Uterus (tissue), 4 donors: ENCODE data around the gene CAND2. TPM values are rescaled to one million over a fixed set of nuclear protein-coding genes. Genes with fewer than 3 reads are reported as not detected.

Experiments
- DNase-seq, 2 donors: peaks; one replicate each; pipeline ENCODE4 v3.0.0-alpha.2; 2019 to 2020
- H3K27ac ChIP-seq, 2 donors: fragments of 200-600 bp; sonication (generic); 1 replicate in 1 of 2; 2 replicates in 1 of 2; pipeline ENCODE4 v1.5.1; 2016 to 2018
- H3K27me3 ChIP-seq, 2 donors: fragments of 200-600 bp; sonication (generic); one replicate each; pipeline ENCODE4 v1.5.1; 2018 to 2019; ENCODE audit warnings: control low read depth in 1 of 2
- H3K36me3 ChIP-seq, 2 donors: fragments of 200-600 bp; sonication (generic); one replicate each; pipeline ENCODE4 v1.5.1; 2019; ENCODE audit warnings: control low read depth in 1 of 2
- H3K4me1 ChIP-seq, 2 donors: fragments of 200-600 bp; sonication (generic); one replicate each; pipeline ENCODE4 v1.5.1; 2018 to 2019; ENCODE audit warnings: control low read depth in 1 of 2
- H3K4me3 ChIP-seq, 2 donors: fragments of 200-600 bp; sonication (generic); 1 replicate in 1 of 2; 2 replicates in 1 of 2; pipeline ENCODE4 v1.5.1; 2018 to 2019; ENCODE audit warnings: mild to moderate bottlenecking in 1 of 2
- H3K9me3 ChIP-seq, 2 donors: fragments of 200-600 bp; sonication (generic); one replicate each; pipeline ENCODE4 v1.5.1; 2019; ENCODE audit warnings: control low read depth in 1 of 2
- POLR2A ChIP-seq, 2 donors: fragments of 450-650 bp; IDR thresholded peaks; one replicate each; pipeline ENCODE4 v1.6.1; 2016; ENCODE audit warnings: antibody characterized with exemption in 2 of 2, mild to moderate bottlenecking in 1 of 2, moderate library complexity in 1 of 2
- intact Hi-C: fragments of 100-400 bp; cut with DNase I; formaldehyde crosslinking; loops from one replicate; pipeline ENCODE4 v1.15.1; 2023; ENCODE audit warnings: low total_unique reads
- total RNA-seq, 4 donors: library from RNA; depleted of rRNA in 3 of 4; stranded (reverse); fragments of >200 nt in 3 of 4; gene quantifications; one replicate each; pipeline versions ENCODE4 v1.1.0 to v1.2.4, GENCODE V29; 2014 to 2023
- TF ChIP-seq, protein P1 (sequence below), 4 experiments: fragments of 200-600 bp in 2 of 4; fragments of 450-650 bp in 2 of 4; sonication (generic) in 2 of 4; IDR thresholded peaks; one replicate each; pipeline ENCODE4 v1.5.1; 2016 to 2019; ENCODE audit warnings: antibody characterized with exemption in 4 of 4, mild to moderate bottlenecking in 2 of 4, moderate library complexity in 1 of 4
- donor health status: DM: yes; HTN: yes; CAD: no.

The CAND2 gene
- total RNA-seq, 4 donors from 2014 or later, result 6.8 to 42.0 (median 22.1) TPM

DNA sequence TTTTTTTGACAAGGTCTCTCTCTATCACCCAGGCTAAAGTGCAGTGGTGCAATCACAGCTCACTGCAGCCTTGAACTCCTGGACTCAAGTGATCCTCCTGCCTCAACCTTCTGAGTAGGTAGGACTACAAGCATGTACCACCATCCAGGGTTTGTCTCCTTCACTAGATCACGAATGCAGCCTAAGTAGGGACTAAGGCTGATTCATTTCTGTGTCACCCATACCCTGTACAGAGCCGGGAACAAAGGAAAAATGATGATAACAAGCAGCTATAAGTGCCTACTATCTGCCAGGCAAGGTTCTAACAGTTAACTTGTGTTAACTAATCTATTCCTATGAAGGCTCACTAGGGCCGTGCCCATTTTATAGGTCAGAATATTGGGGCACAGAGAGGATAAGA lies 44.4 kb upstream of the CAND2 start:
- no peak for DNase-seq
- H3K4me3 ChIP-seq, result no peak overlapping the region
- no peaks in the 10 kb centered on the region for H3K4me1 ChIP-seq
- H3K27me3 ChIP-seq, result no peaks in the 10 kb centered on the region
- intact Hi-C loops, result no loop called here
- H3K27ac ChIP-seq, result no peak overlapping the region
- H3K36me3 ChIP-seq, result no peaks in the 10 kb centered on the region
- no peak for TF ChIP-seq POLR2A (IDR thresholded peaks at IDR 0.05)
- TF ChIP-seq, protein P1, sequence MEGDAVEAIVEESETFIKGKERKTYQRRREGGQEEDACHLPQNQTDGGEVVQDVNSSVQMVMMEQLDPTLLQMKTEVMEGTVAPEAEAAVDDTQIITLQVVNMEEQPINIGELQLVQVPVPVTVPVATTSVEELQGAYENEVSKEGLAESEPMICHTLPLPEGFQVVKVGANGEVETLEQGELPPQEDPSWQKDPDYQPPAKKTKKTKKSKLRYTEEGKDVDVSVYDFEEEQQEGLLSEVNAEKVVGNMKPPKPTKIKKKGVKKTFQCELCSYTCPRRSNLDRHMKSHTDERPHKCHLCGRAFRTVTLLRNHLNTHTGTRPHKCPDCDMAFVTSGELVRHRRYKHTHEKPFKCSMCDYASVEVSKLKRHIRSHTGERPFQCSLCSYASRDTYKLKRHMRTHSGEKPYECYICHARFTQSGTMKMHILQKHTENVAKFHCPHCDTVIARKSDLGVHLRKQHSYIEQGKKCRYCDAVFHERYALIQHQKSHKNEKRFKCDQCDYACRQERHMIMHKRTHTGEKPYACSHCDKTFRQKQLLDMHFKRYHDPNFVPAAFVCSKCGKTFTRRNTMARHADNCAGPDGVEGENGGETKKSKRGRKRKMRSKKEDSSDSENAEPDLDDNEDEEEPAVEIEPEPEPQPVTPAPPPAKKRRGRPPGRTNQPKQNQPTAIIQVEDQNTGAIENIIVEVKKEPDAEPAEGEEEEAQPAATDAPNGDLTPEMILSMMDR (IDR thresholded peaks at IDR 0.05), result no peak
- no peaks in the 10 kb centered on the region for H3K9me3 ChIP-seq

GRCh38 chr3:12752809-12753208 lies 43.7 kb upstream of the CAND2 start:
- Histone ChIP-seq H3K9me3 (no peaks in the 10 kb centered on the region), H3K36me3 (no peaks in the 10 kb centered on the region), H3K27me3 (no peaks in the 10 kb centered on the region), H3K27ac (no peak overlapping the region), H3K4me3 (no peak overlapping the region), H3K4me1 (no peaks in the 10 kb centered on the region)
- intact Hi-C loops, result no loop called here
- TF ChIP-seq, protein P1 (IDR thresholded peaks at IDR 0.05), result no peak
- no peak for TF ChIP-seq POLR2A (IDR thresholded peaks at IDR 0.05)
- DNase-seq, result no peak

DNA sequence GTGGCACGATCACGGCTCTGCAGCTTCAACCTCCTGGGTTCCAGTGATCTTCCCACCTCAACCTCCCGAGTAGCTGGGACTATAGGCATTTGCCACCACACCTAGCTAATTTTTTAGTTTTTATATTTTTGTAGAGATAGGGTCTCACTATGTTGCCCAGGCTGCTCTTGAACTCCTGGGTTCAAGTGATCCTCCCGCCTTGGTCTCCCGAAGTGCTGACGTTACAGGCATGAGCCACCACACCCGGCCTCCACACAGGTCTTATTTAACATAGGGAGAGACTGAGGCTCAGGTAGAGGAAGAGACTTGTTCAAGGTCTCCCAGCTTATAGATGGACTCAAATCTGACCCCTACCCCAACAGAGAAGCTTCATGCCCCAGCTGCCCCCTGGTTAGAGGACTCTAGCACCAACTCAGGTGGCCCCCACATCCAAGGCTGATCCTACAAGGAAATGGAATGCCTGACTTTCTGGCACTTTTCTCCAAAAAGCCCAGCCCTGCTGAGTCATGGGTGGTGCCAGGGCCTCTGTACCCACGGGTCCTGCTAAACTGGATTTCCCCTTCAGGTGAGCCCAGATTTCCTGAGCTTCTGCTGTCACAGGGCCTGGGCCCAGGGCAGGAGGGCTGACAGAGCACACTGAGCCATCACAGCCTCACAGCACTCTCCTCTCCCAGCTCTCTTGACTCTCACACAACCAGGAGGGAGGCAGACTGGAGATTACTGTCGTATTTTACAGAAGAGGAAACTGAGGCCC lies 43.0 kb upstream of the CAND2 start:
- intact Hi-C loops, result no loop called here
- Histone ChIP-seq H3K36me3 (no peaks in the 10 kb centered on the region), H3K27me3 (no peaks in the 10 kb centered on the region), H3K4me3 (no peak overlapping the region), H3K4me1 (peaks cover 0 to 3% of the 10 kb centered on the region in 2 donors), H3K9me3 (no peaks in the 10 kb centered on the region), H3K27ac (no peak overlapping the region)
- no peak for DNase-seq
- TF ChIP-seq POLR2A (IDR thresholded peaks at IDR 0.05), result no peak
- TF ChIP-seq, protein P1 (IDR thresholded peaks at IDR 0.05), result no peak

DNA sequence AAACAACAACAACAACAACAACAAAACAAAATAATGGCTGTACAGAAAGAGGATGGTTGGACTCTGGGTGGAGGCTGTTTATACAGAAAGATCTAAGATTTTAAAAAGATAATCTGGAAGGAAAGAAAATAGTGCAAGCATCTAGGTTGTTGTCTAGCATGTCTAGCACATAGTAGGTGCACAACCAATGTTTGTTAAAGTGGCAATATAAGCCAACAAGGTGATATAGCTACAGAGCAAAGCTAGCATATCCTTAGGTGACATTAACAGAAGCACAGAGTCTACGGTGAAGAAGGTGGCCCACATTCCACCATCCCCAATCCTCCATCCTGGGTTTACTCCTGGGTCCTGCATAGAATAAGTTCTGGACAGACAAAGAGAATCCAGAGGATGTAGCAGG lies 42.2 kb upstream of the CAND2 start:
- TF ChIP-seq POLR2A (IDR thresholded peaks at IDR 0.05), result no peak
- TF ChIP-seq, protein P1 (IDR thresholded peaks at IDR 0.05), result no peak
- intact Hi-C loops, result no loop called here
- H3K9me3 ChIP-seq, result no peaks in the 10 kb centered on the region
- no peak overlapping the region for H3K4me3 ChIP-seq
- no peaks in the 10 kb centered on the region for H3K36me3 ChIP-seq
- no peak for DNase-seq
- H3K4me1 ChIP-seq, result peaks cover 0 to 4% of the 10 kb centered on the region in 2 donors
- no peak overlapping the region for H3K27ac ChIP-seq
- H3K27me3 ChIP-seq, result no peaks in the 10 kb centered on the region

GRCh38 chr3:12755754-12756153 lies 40.7 kb upstream of the CAND2 start:
- no peak for TF ChIP-seq POLR2A (IDR thresholded peaks at IDR 0.05)
- TF ChIP-seq, protein P1 (IDR thresholded peaks at IDR 0.05), result no peak
- DNase-seq, result no peak
- H3K4me1 ChIP-seq, result peaks cover 0 to 4% of the 10 kb centered on the region in 2 donors

More at GRCh38 chr3:12755754-12756153, 40.7 kb upstream of the CAND2 start:
- Histone ChIP-seq H3K4me3 (no peak overlapping the region), H3K9me3 (no peaks in the 10 kb centered on the region), H3K36me3 (no peaks in the 10 kb centered on the region), H3K27ac (no peak overlapping the region), H3K27me3 (no peaks in the 10 kb centered on the region)
- intact Hi-C loops, result no loop called here
